Vagina (tissue), 2 donors: ENCODE data around the gene DBH. TPM values are rescaled to one million over a fixed set of nuclear protein-coding genes. Genes with fewer than 3 reads are reported as not detected.

Experiments used
- DNase-seq, 2 donors: peaks; one replicate each; pipeline ENCODE4 v3.0.0-alpha.2; 2017; ENCODE audit errors: extremely low spot score in 2 of 2
- H3K27ac ChIP-seq: fragments of 200-600 bp; sonication (generic); one replicate; pipeline ENCODE4 v1.5.1; 2019
- H3K27me3 ChIP-seq: fragments of 200-600 bp; sonication (generic); one replicate; pipeline ENCODE4 v1.5.1; 2019
- H3K36me3 ChIP-seq, 2 donors: fragments of 200-600 bp; sonication (generic); one replicate each; pipeline ENCODE4 v1.5.1; 2017 to 2019
- H3K4me1 ChIP-seq: fragments of 200-600 bp; sonication (generic); one replicate; pipeline ENCODE4 v1.5.1; 2019
- H3K4me3 ChIP-seq, 2 donors: fragments of 200-600 bp; sonication (generic); 1 replicate in 1 of 2; 2 replicates in 1 of 2; pipeline ENCODE4 v1.5.1; 2016 to 2019
- H3K9me3 ChIP-seq: fragments of 200-600 bp; sonication (generic); one replicate; pipeline ENCODE4 v1.5.1; 2019
- POLR2A ChIP-seq, 2 donors: fragments of 450-650 bp; IDR thresholded peaks; one replicate each; pipeline ENCODE4 v1.6.1; 2017; ENCODE audit warnings: antibody characterized with exemption in 2 of 2, mild to moderate bottlenecking in 2 of 2, moderate library complexity in 2 of 2
- POLR2AphosphoS5 ChIP-seq, 2 donors: sonication (generic); formaldehyde crosslinking; IDR thresholded peaks; one replicate each; pipeline ENCODE4 v1.9.0; 2017; ENCODE audit warnings: antibody characterized with exemption in 2 of 2, mild to moderate bottlenecking in 2 of 2, low read depth in 1 of 2; ENCODE audit not compliant: insufficient read depth in 1 of 2
- intact Hi-C: fragments of 100-400 bp; cut with DNase I; formaldehyde crosslinking; loops from one replicate; pipeline ENCODE4 v1.15.1; 2023
- total RNA-seq: library from RNA; depleted of rRNA; stranded (reverse); fragments of >200 nt; gene quantifications from one replicate; pipeline ENCODE4 v1.2.3, GENCODE V29; 2016
- TF ChIP-seq, protein P1 (sequence below), 3 experiments: fragments of 450-650 bp in 2 of 3; fragments of 200-600 bp in 1 of 3; sonication (generic) in 1 of 3; IDR thresholded peaks; one replicate each; pipeline ENCODE4 v1.5.1; 2017 to 2019; ENCODE audit warnings: antibody characterized with exemption in 3 of 3, mild to moderate bottlenecking in 2 of 3, moderate library complexity in 2 of 3

The DBH gene
- total RNA-seq, 1 donor from 2014 or later, result 12.0 TPM

DNA sequence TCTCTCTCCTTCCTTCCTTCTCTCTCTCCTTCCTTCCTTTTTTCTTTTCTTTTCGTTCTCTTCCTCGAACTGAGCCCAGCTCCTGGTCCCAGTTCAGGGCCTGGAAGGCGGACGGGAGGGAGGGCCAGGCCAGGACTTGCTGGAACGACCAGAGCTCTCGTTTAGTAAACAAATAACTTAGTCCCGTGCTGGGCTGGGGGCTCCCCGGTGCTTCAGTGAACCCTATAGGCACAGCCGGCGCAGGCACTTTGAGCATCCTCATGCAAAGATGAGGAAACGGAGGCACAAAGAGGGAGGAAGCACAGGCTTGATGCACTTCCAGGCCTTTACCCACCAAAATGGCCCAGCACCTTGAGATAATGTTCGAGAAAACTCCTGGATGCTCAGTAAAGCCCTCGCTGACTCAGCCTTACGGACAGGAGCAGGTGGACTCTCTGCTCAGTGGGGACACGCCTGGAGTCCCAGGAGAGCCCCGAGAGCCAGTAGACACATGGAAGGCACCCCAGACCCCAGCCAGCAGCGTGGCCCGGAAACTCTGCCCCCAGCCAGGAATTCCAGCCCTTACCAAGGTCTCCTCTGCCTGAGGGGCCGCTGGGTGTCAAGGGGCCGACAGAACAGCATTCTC lies 45.8 kb upstream of the DBH start:
- DNase-seq, result no peak
- TF ChIP-seq, protein P1, sequence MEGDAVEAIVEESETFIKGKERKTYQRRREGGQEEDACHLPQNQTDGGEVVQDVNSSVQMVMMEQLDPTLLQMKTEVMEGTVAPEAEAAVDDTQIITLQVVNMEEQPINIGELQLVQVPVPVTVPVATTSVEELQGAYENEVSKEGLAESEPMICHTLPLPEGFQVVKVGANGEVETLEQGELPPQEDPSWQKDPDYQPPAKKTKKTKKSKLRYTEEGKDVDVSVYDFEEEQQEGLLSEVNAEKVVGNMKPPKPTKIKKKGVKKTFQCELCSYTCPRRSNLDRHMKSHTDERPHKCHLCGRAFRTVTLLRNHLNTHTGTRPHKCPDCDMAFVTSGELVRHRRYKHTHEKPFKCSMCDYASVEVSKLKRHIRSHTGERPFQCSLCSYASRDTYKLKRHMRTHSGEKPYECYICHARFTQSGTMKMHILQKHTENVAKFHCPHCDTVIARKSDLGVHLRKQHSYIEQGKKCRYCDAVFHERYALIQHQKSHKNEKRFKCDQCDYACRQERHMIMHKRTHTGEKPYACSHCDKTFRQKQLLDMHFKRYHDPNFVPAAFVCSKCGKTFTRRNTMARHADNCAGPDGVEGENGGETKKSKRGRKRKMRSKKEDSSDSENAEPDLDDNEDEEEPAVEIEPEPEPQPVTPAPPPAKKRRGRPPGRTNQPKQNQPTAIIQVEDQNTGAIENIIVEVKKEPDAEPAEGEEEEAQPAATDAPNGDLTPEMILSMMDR (IDR thresholded peaks at IDR 0.05), result no peak
- no peak for TF ChIP-seq POLR2A (IDR thresholded peaks at IDR 0.05)
- peaks cover 3% of the 10 kb centered on the region for H3K27me3 ChIP-seq
- no peaks in the 10 kb centered on the region for H3K9me3 ChIP-seq
- no peak overlapping the region for H3K4me3 ChIP-seq
- H3K27ac ChIP-seq, result no peak overlapping the region
- peaks cover 9% of the 10 kb centered on the region for H3K4me1 ChIP-seq
- H3K36me3 ChIP-seq, result no peaks in the 10 kb centered on the region
- intact Hi-C loops, result no loop called here

DNA sequence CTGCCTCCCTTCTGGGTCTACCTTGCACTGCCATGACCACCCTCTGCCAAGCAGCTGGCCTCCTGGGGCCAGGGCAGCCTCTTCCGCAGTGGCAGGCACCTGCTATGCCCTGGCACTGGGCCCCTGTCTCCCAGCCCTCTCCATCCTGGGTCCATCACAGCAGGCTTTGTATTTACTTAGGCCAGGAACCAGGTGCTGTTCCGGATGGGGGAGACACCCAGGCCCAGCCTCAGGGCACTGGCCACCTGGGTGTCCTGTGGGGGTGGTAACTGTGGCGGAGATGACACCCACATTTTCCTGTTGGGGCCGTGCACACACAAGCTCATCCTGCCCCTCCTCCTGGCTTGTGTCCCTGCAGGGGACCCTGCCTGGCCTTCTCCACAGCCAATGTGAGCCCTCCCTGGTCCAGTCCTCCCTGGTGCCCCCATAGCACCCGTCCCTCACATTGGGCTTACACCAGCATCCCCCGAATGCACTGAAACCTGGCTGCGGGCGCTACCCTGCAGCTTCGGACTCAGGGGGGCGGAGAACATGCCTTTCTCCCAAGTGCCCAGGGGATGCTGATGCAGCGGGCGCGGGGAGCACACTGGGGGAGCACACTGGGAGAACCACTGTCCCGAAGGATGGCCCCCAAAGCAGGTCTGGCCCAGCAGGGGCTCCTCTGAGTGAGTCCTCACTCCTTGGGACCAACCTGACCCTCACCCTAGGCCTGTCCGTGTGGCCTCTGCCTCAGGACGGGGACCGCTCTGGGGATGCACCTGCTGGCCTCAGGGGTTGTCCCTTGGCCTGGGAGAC lies 44.9 kb upstream of the DBH start:
- Histone ChIP-seq H3K9me3 (no peaks in the 10 kb centered on the region), H3K27me3 (no peaks in the 10 kb centered on the region), H3K4me1 (no peaks in the 10 kb centered on the region), H3K4me3 (no peak overlapping the region), H3K27ac (no peak overlapping the region), H3K36me3 (no peaks in the 10 kb centered on the region)
- DNase-seq, result no peak
- intact Hi-C loops, result no loop called here
- no peak for TF ChIP-seq POLR2A (IDR thresholded peaks at IDR 0.05)
- TF ChIP-seq, protein P1 (IDR thresholded peaks at IDR 0.05), result no peak
- TF ChIP-seq POLR2AphosphoS5 (IDR thresholded peaks at IDR 0.05; ENCODE audit: insufficient read depth in 1 of 2, low read depth in 1 of 2), result no peak

DNA sequence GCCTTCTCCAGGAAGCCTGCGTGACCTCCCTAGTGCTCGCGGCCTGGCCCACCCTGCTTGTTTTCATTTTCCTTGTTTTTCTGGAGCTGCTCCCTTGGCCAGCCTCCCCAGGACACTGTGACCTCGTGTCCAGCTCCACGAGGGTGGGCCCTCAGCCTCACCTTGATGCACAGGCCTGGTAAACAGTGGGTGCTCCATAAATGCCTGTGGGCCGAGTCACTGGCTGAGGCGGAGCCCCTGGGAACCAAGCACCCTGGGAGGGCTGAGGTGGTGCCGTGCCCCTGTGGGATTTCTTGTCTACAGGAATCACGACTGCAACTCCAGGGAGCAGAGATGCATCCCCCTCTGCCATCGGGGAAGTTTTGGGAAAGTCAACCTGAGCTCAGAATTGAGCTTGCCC lies 44.2 kb upstream of the DBH start:
- TF ChIP-seq POLR2A (IDR thresholded peaks at IDR 0.05), result no peak
- no peak for TF ChIP-seq POLR2AphosphoS5 (IDR thresholded peaks at IDR 0.05; ENCODE audit: insufficient read depth in 1 of 2, low read depth in 1 of 2)
- TF ChIP-seq, protein P1 (IDR thresholded peaks at IDR 0.05), result no peak
- H3K36me3 ChIP-seq, result no peaks in the 10 kb centered on the region
- H3K4me3 ChIP-seq, result no peak overlapping the region
- no peak overlapping the region for H3K27ac ChIP-seq
- peaks cover 1% of the 10 kb centered on the region for H3K9me3 ChIP-seq
- intact Hi-C loops, result no loop called here
- H3K4me1 ChIP-seq, result no peaks in the 10 kb centered on the region
- no peak for DNase-seq
- H3K27me3 ChIP-seq, result no peaks in the 10 kb centered on the region

DNA sequence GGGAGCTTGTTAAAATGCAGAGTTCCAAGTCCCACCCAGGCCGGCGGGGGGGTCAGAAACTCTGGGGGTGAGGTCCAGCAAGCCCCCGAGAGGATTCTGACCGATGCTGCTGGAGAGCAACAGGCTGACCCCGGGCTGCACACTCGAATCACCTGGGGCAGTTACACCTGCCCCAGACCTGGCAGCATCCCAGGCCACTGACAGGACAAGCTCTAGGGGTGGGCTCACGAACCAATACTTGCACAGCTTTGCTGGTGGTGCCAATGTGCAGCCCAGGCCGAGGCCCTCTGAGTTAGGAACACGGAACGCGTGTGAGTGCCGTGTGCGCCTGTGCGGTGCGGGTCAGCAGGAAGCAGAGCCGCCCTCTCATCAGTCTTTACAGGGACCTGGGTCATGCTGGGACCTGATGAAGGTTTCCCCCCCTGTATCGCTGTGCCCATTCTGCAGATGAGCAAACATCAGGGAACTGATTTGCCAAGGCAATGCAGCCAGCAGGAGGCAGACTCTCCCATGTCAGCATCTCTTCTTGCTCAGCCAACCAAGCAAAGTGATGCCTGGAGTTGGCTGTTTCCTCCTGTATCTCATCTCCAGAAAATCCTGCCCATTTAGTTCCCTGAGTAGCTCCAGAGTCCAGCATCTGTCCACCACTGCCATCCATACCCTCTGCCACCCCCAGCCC lies 43.3 kb upstream of the DBH start:
- TF ChIP-seq, protein P1 (IDR thresholded peaks at IDR 0.05), result no peak
- TF ChIP-seq POLR2AphosphoS5 (IDR thresholded peaks at IDR 0.05; ENCODE audit: insufficient read depth in 1 of 2, low read depth in 1 of 2) (no peak), POLR2A (IDR thresholded peaks at IDR 0.05) (no peak)
- Histone ChIP-seq H3K4me3 (no peak overlapping the region), H3K27ac (no peak overlapping the region), H3K4me1 (no peaks in the 10 kb centered on the region), H3K27me3 (no peaks in the 10 kb centered on the region), H3K9me3 (peaks cover 10% of the 10 kb centered on the region), H3K36me3 (no peaks in the 10 kb centered on the region)
- intact Hi-C loops, result no loop called here
- no peak for DNase-seq
